Esophagus (tissue), 2 donors: Measurements from ENCODE around the gene FADS1. TPM values are rescaled to one million over a fixed set of nuclear protein-coding genes. Genes with fewer than 3 reads are reported as not detected.

ENCODE experiments used
- H3K27ac ChIP-seq, 2 donors: one replicate each; pipeline ENCODE4 v1.5.1; 2013; ENCODE audit warnings: low read depth in 2 of 2, mild to moderate bottlenecking in 2 of 2, inconsistent platforms in 1 of 2, low read length in 1 of 2, moderate library complexity in 1 of 2
- H3K27me3 ChIP-seq, 2 donors: one replicate each; pipeline ENCODE4 v1.6.1; 2013; ENCODE audit warnings: low read length in 2 of 2, control low read depth in 1 of 2, mild to moderate bottlenecking in 1 of 2; ENCODE audit not compliant: insufficient read depth in 2 of 2, control insufficient read depth in 1 of 2
- H3K36me3 ChIP-seq, 2 donors: one replicate each; pipeline ENCODE4 v1.6.1; 2013; ENCODE audit warnings: low read length in 1 of 2; ENCODE audit not compliant: control insufficient read depth in 2 of 2, insufficient read depth in 2 of 2
- H3K4me1 ChIP-seq, 2 donors: one replicate each; pipeline ENCODE4 v1.6.1; 2013; ENCODE audit warnings: low read length in 1 of 2; ENCODE audit not compliant: control insufficient read depth in 2 of 2, insufficient read depth in 2 of 2
- H3K4me3 ChIP-seq, 2 donors: one replicate each; pipeline ENCODE4 v1.5.1; 2013; ENCODE audit warnings: low read length in 2 of 2, mild to moderate bottlenecking in 2 of 2, low read depth in 1 of 2, moderate library complexity in 1 of 2
- H3K9me3 ChIP-seq, 2 donors: one replicate each; pipeline ENCODE4 v1.6.1; 2013; ENCODE audit warnings: mild to moderate bottlenecking in 2 of 2, low read depth in 1 of 2, low read length in 1 of 2, moderate library complexity in 1 of 2; ENCODE audit not compliant: control insufficient read depth in 2 of 2, insufficient read depth in 1 of 2
- WGBS, 2 donors: extraction: QIAGEN DNeasy Blood & Tissue Kit; methylation state at CpG; one replicate each; pipeline ENCODE4 v1.1.7; 2013; 5-methylcytosine and 5-hydroxymethylcytosine counted together
- polyA plus RNA-seq, 2 donors: library from polyadenylated mRNA; stranded (reverse); fragments of 200-250 nt; gene quantifications; one replicate each; pipeline ENCODE4 v1.2.3, GENCODE V29; 2013
- donor health status: healthy with polysubstance abuse.
- donor health status: Bipolar disorder and iron deficiency.

Gene FADS1
- polyA plus RNA-seq, 2 donors, result 1.1 to 1.6 TPM

DNA sequence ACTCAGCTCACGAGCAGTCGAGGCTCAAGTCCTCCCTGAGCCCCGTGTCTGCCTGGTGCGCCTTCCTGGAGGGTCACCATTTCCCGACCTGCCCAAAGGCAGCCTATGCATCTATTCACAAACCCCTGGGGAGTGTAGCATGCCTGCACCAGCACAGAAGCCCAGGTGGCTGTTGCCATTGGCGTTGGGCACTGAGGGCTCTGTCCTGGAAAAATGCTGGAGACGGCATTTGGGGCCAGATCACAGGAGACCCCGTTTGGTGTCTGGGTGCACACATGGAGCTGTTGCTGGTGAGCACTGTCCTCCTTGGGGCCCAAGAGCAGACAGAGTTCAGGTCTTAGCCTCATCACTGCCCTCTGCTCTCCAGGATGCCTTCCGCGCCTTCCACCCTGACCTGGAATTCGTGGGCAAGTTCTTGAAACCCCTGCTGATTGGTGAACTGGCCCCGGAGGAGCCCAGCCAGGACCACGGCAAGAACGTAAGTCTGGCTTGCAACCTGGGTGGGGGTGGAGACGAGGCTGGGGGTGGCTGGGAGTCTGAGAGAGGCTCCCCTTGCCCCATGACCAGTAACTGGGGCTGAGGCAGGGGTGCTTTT is 20.7 kb upstream of the FADS1 start:
- Histone ChIP-seq H3K27ac (no peak overlapping the region), H3K4me1 (peaks cover 2 to 5% of the 10 kb centered on the region in 2 donors), H3K36me3 (peaks cover 0 to 13% of the 10 kb centered on the region in 2 donors), H3K4me3 (no peak overlapping the region), H3K9me3 (no peaks in the 10 kb centered on the region), H3K27me3 (no peaks in the 10 kb centered on the region)
- 88% methylated on average over 15 of the region's 15 CpGs for WGBS, 2 donors

GRCh38 chr11:61836193-61836592 is 19.4 kb upstream of the FADS1 start:
- Histone ChIP-seq H3K27me3 (no peaks in the 10 kb centered on the region), H3K9me3 (no peaks in the 10 kb centered on the region), H3K4me3 (no peak overlapping the region), H3K4me1 (peaks cover 2 to 5% of the 10 kb centered on the region in 2 donors), H3K27ac (no peak overlapping the region), H3K36me3 (peaks cover 0 to 10% of the 10 kb centered on the region in 2 donors)
- 93 to 95% methylated on average over 8 of the region's 8 CpGs for WGBS, 2 donors

DNA sequence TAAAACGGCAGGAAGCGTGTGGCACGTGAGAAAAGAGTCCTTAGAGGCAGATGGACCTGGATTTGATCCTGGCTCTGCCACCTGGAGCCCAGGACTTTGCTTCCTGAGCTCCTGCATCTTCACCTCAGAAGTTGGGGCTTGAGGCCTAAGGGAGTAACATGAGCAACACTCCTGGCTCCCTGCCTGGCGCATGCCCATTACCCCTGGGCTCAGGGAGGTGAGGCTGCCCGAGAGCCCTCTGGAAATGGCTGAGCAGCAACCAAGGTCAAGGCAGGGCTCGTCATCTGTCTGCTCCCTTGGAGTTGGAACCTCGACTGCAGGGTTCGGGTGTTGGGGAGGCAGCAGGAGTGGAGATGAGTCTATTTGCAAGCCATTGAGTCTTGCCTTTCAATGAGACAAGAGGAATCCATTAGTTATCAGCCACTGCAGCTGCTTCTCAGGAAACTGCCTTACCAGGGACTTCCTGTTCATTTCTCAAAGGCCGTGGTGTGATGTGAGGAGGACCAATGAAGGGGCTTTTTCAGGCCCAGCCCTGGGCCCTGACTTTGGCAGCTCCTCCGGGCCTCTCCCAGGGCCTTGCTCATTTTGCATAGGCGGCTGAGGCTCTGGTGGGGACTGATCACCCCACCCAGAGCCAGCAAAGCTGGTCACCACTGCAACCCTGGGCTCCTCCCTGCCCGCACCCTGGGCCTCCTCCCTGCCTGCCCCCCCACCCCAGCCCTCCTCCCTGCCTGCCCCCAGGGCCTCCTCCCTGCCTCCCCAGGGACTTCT is 17.7 kb upstream of the FADS1 start:
- Histone ChIP-seq H3K4me1 (peaks cover 2 to 8% of the 10 kb centered on the region in 2 donors), H3K9me3 (no peaks in the 10 kb centered on the region), H3K27me3 (no peaks in the 10 kb centered on the region), H3K4me3 (no peak overlapping the region), H3K36me3 (peaks cover 0 to 2% of the 10 kb centered on the region in 2 donors), H3K27ac (peak overlapping the region; percentile 48 to 73)
- 54 to 59% methylated on average over 12 of the region's 12 CpGs for whole genome bisulfite sequencing, 2 donors

- Histone ChIP-seq H3K9me3 (no peaks in the 10 kb centered on the region), H3K4me3 (no peak overlapping the region), H3K27ac (peak overlapping the region; percentile 48 to 73), H3K27me3 (no peaks in the 10 kb centered on the region), H3K36me3 (peaks cover 0 to 1% of the 10 kb centered on the region in 2 donors), H3K4me1 (peaks cover 2 to 9% of the 10 kb centered on the region in 2 donors)
- 87 to 93% methylated on average over 12 of the region's 12 CpGs for WGBS, 2 donors
These were observed 17.1 kb upstream of the FADS1 start for GRCh38 chr11:61833926-61834277.

- Histone ChIP-seq H3K27me3 (peaks cover 0 to under 1% of the 10 kb centered on the region in 2 donors), H3K4me3 (no peak overlapping the region), H3K4me1 (peaks cover 2 to 13% of the 10 kb centered on the region in 2 donors), H3K27ac (no peak overlapping the region), H3K36me3 (no peaks in the 10 kb centered on the region), H3K9me3 (no peaks in the 10 kb centered on the region)
- WGBS, 2 donors, result 71 to 83% methylated on average over 11 of the region's 11 CpGs
These were observed 16.7 kb upstream of the FADS1 start for GRCh38 chr11:61833471-61833870.

DNA sequence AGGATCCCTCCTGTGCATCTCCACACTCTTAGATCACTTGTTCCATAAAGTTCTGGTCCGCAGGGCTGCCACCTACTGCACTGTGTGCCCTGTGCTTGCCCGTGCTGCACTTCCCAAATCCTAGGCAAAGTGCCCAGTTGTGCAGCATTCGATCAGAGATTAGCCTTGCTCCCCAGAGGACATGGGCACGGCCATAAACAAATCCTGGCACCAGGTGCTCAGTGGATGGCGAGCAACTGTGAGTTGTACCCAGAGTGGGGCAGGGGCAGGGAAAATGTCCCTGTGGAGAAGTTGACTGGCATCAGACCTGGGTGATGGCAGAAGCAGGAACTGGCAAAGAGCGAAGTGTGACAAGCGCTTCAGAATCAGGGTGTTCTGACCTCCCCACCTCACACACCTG is 16.0 kb upstream of the FADS1 start:
- H3K27ac ChIP-seq, result no peak overlapping the region
- 68 to 70% methylated on average over 7 of the region's 7 CpGs for WGBS, 2 donors
- H3K4me1 ChIP-seq, result peaks cover 2 to 18% of the 10 kb centered on the region in 2 donors
- no peaks in the 10 kb centered on the region for H3K36me3 ChIP-seq
- no peak overlapping the region for H3K4me3 ChIP-seq
- peaks cover 0 to 4% of the 10 kb centered on the region in 2 donors for H3K27me3 ChIP-seq
- no peaks in the 10 kb centered on the region for H3K9me3 ChIP-seq

DNA sequence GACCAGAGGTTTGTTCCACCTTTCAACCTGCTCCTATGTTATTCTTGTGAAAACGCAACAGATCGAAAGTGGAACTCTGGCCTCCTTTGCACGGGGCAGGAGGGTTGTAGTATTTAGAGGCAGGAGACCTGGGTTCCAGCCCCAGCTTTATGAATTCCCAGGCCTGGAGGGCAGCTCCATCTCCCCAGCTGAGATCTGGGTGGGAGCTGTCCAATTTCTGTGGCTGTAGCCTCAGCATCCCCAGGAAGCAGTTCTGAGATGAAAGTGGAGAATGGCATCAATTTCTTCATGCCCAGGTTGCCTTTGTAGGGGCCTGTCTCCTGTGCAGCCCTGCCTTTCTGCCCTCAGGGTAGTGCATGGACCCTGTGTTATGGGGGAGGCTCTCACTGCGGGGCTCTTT is 15.4 kb upstream of the FADS1 start:
- no peak overlapping the region for H3K4me3 ChIP-seq
- H3K27ac ChIP-seq, result no peak overlapping the region
- H3K4me1 ChIP-seq, result peaks cover 5 to 18% of the 10 kb centered on the region in 2 donors
- H3K9me3 ChIP-seq, result no peaks in the 10 kb centered on the region
- H3K27me3 ChIP-seq, result peaks cover 0 to 4% of the 10 kb centered on the region in 2 donors
- H3K36me3 ChIP-seq, result no peaks in the 10 kb centered on the region
- 81 to 90% methylated on average over 4 of the region's 4 CpGs for WGBS, 2 donors

GRCh38 chr11:61830237-61831105 is 13.7 kb upstream of the FADS1 start:
- peaks cover 0 to 4% of the 10 kb centered on the region in 2 donors for H3K27me3 ChIP-seq
- peaks cover 5 to 18% of the 10 kb centered on the region in 2 donors for H3K4me1 ChIP-seq
- no peaks in the 10 kb centered on the region for H3K36me3 ChIP-seq
- no peak overlapping the region for H3K4me3 ChIP-seq
- 56 to 59% methylated on average over 8 of the region's 8 CpGs for WGBS, 2 donors
- H3K27ac ChIP-seq, result peak overlapping the region in 1 of 2 donors; percentile 37
- H3K9me3 ChIP-seq, result no peaks in the 10 kb centered on the region

- Histone ChIP-seq H3K27ac (no peak overlapping the region), H3K4me3 (no peak overlapping the region), H3K9me3 (no peaks in the 10 kb centered on the region), H3K4me1 (peaks cover 5 to 18% of the 10 kb centered on the region in 2 donors), H3K27me3 (peaks cover 0 to 4% of the 10 kb centered on the region in 2 donors), H3K36me3 (no peaks in the 10 kb centered on the region)
- 82 to 83% methylated on average over 4 of the region's 4 CpGs for WGBS, 2 donors
These were observed 13.0 kb upstream of the FADS1 start for GRCh38 chr11:61829806-61830205.
